Measurements from ENCODE around the gene UAP1L1. TPM values are rescaled to one million over a fixed set of nuclear protein-coding genes. Genes with fewer than 3 reads are reported as not detected.

Gene UAP1L1
- total and polyA plus RNA-seq, 9 of the 15 experiments (the other 6 are each of a cell fraction or from before 2014, with no cell fraction given), result 0.20 to 8.6 (median 3.7) TPM

GRCh38 chr9:137114613-137115393 lies 37.5 kb downstream of the UAP1L1 start, which contains the start of gene DPP7 (continued):
- TF ChIP-seq ATF3 (IDR thresholded peaks at IDR 0.05), result no peak
- TF ChIP-seq ATF3 (CRISPR knock-in tag; conservative IDR thresholded peaks at IDR 0.05), result no peak
- TF ChIP-seq CBX3 (IDR thresholded peaks at IDR 0.05; ENCODE audit: borderline replicate concordance in 1 of 2, low read length in 2 of 2), result no peak
- no peak for TF ChIP-seq ELF1 (tag; IDR thresholded peaks at IDR 0.05)
- TF ChIP-seq HEY1 (CRISPR knock-in tag; IDR thresholded peaks at IDR 0.05; ENCODE audit: borderline replicate concordance), result no peak
- no peak for TF ChIP-seq ZNF584 (CRISPR knock-in tag; IDR thresholded peaks at IDR 0.05; ENCODE audit: low read depth)
- TF ChIP-seq AFF4 (CRISPR knock-in tag; IDR thresholded peaks at IDR 0.05), result no peak
- no peak for TF ChIP-seq CTCFL (IDR thresholded peaks at IDR 0.05; ENCODE audit: borderline replicate concordance, insufficient read depth, low read depth, low read length, poor library complexity, severe bottlenecking)
- no peak for TF ChIP-seq NFATC3 (IDR thresholded peaks at IDR 0.05)
- TF ChIP-seq ZBTB9 (CRISPR knock-in tag; IDR thresholded peaks at IDR 0.05), result peak; percentile 51; the same call in 1 of the 2 replicates
- TF ChIP-seq SPI1 (IDR thresholded peaks at IDR 0.05; ENCODE audit: borderline replicate concordance, low read depth, low read length), result no peak
- TF ChIP-seq CREB3L1 (IDR thresholded peaks at IDR 0.05; ENCODE audit: borderline replicate concordance, low read depth), result 0 out of 2 replicates have a peak, but pooled peaks have one; percentile 34
- no peak for TF ChIP-seq KAT7 (CRISPR knock-in tag; IDR thresholded peaks at IDR 0.05; ENCODE audit: borderline replicate concordance)
- TF ChIP-seq MCM7 (IDR thresholded peaks at IDR 0.05), result no peak
- TF ChIP-seq ZNF75A (CRISPR knock-in tag; IDR thresholded peaks at IDR 0.05), result no peak
- TF ChIP-seq ZNF165 (CRISPR knock-in tag; IDR thresholded peaks at IDR 0.05; ENCODE audit: borderline replicate concordance), result no peak

Data from K562 (cell line).